ENCODE results near the gene ITPRIP. TPM values are rescaled to one million over a fixed set of nuclear protein-coding genes. Genes with fewer than 3 reads are reported as not detected.

The ITPRIP gene
- polyA plus RNA-seq, 1 experiment, result 33.6 TPM

DNA sequence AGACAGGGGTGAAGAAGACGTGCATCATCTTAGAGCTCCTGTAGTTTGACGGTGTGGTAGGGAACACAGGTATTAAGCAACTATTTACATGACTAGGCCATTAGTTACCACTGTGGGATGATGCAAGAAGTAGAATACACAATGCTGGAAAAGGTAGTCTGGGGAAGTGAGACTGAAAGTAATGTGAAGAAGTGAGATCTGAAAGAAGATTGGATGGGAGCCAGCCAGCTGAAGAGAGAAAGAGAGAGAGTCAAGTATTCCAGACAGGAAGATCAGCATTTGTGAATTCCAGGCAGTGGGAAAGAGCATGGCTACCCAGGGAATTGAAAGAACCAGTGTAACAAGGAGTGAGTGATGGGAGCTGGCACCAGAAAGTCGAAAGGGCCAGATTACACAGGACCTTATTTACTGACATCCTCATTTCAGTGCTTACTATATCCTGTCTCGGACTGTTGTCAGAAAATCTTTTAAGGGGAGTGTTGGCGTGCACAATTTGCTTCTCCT lies 11.4 kb upstream of the ITPRIP start:
- Histone ChIP-seq H3K36me3 (ENCODE audit: control insufficient read depth, insufficient read depth, low read length) (no peaks in the 10 kb centered on the region), H3K4me3 (ENCODE audit: low read depth, low read length) (no peak overlapping the region), H3K27me3 (ENCODE audit: control insufficient read depth, insufficient read depth, low read length) (no peaks in the 10 kb centered on the region)
- DNase-seq (ENCODE audit: low read depth), result no peak
- ChIA-PET POLR2A (no interaction called here), CTCF (interaction anchor here (0.9 to 11.6 kb wide), 15 partner anchors 8 to 230 kb away, joined by 3 to 259 read pairs (median 12); no protein-coding TSS in a partner anchor)
- no peak for TF ChIP-seq CTCF (IDR thresholded peaks at IDR 0.05; ENCODE audit: insufficient read depth, low read depth, low read length)

DNA sequence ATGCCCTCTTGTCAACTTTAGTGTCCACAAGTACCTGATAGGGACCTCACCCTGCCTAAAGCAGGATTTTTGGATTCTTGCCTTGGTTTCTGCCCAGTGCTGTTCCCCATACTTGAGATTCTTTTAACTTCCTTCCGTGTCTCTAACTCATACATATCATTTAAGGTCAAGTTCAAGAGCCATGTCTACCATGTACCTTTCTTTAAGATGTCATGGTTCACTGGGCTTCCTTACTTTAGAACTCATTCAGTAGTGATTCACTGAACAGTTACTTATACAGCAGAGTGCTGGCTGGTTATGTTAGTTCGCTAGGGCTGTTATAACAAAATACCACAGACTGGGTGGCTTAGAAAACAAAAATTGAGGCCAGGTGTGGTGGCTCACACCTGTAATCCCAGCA lies 10.3 kb upstream of the ITPRIP start:
- ChIA-PET CTCF (interaction anchor here (1.3 to 11.6 kb wide), 4 partner anchors 19 to 66 kb away, joined by 4 to 259 read pairs (median 58); no protein-coding TSS in a partner anchor), POLR2A (no interaction called here)
- TF ChIP-seq CTCF (IDR thresholded peaks at IDR 0.05; ENCODE audit: insufficient read depth, low read depth, low read length), result no peak
- no peak for DNase-seq (ENCODE audit: low read depth)
- no peaks in the 10 kb centered on the region for H3K27me3 ChIP-seq (ENCODE audit: control insufficient read depth, insufficient read depth, low read length)
- no peaks in the 10 kb centered on the region for H3K36me3 ChIP-seq (ENCODE audit: control insufficient read depth, insufficient read depth, low read length)
- H3K4me3 ChIP-seq (ENCODE audit: low read depth, low read length), result no peak overlapping the region

- no peaks in the 10 kb centered on the region for H3K27me3 ChIP-seq (ENCODE audit: control insufficient read depth, insufficient read depth, low read length)
- POLR2A ChIA-PET, result no interaction called here
- no peak for DNase-seq (ENCODE audit: low read depth)
- no peaks in the 10 kb centered on the region for H3K36me3 ChIP-seq (ENCODE audit: control insufficient read depth, insufficient read depth, low read length)
- no peak for TF ChIP-seq CTCF (IDR thresholded peaks at IDR 0.05; ENCODE audit: insufficient read depth, low read depth, low read length)
- CTCF ChIA-PET, result interaction anchor here (1.0 to 11.6 kb wide), 5 partner anchors 18 to 57 kb away, joined by 4 to 259 read pairs (median 4); no protein-coding TSS in a partner anchor
- no peak overlapping the region for H3K4me3 ChIP-seq (ENCODE audit: low read depth, low read length)
These were observed 9.2 kb upstream of the ITPRIP start for GRCh38 chr10:104347295-104348045.

GRCh38 chr10:104345941-104346340 lies 7.7 kb upstream of the ITPRIP start:
- no peaks in the 10 kb centered on the region for H3K27me3 ChIP-seq (ENCODE audit: control insufficient read depth, insufficient read depth, low read length)
- no peaks in the 10 kb centered on the region for H3K36me3 ChIP-seq (ENCODE audit: control insufficient read depth, insufficient read depth, low read length)
- H3K4me3 ChIP-seq (ENCODE audit: low read depth, low read length), result no peak overlapping the region
- CTCF ChIA-PET, result interaction anchor here (1.0 to 11.6 kb wide), 3 partner anchors 41 to 70 kb away, joined by 4 to 259 read pairs (median 101); no protein-coding TSS in a partner anchor
- no peak for TF ChIP-seq CTCF (IDR thresholded peaks at IDR 0.05; ENCODE audit: insufficient read depth, low read depth, low read length)
- no peak for DNase-seq (ENCODE audit: low read depth)
- POLR2A ChIA-PET, result no interaction called here

DNA sequence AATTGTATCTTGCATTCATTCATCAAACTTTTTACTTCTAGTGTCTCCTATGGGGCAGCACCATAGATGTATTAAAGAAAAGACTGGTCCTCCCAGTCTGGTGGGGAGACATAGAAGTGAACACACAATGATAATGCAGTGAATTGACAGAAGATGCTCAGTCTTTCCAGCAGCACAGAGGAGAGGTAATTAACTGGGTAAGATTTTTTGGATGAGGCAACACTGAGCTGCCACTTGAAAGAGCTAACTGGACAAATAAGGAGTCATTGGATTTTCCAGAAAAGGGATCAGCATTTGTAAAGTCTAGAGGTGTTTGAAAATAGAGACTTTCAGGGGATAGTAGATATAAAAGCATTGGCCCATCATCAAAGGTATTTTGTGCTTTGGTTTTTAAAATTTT lies 7.2 kb upstream of the ITPRIP start:
- no peaks in the 10 kb centered on the region for H3K36me3 ChIP-seq (ENCODE audit: control insufficient read depth, insufficient read depth, low read length)
- no peak overlapping the region for H3K4me3 ChIP-seq (ENCODE audit: low read depth, low read length)
- TF ChIP-seq CTCF (IDR thresholded peaks at IDR 0.05; ENCODE audit: insufficient read depth, low read depth, low read length), result no peak
- ChIA-PET CTCF (interaction anchor here (1.0 to 11.6 kb wide), 3 partner anchors 40 to 69 kb away, joined by 4 to 259 read pairs (median 101); no protein-coding TSS in a partner anchor), POLR2A (no interaction called here)
- H3K27me3 ChIP-seq (ENCODE audit: control insufficient read depth, insufficient read depth, low read length), result no peaks in the 10 kb centered on the region
- DNase-seq (ENCODE audit: low read depth), result no peak

Measured in BJ (cell line).